Activated naive CD8-positive, alpha-beta T cell treated with anti-CD3 and anti-CD28 coated beads, Interleukin-2, amount 10 ng/mL, durations not matched to agents 7 days and 5 days (primary cell): ENCODE measurements around the gene BET1L. TPM values are rescaled to one million over a fixed set of nuclear protein-coding genes. Genes with fewer than 3 reads are reported as not detected.

Experiments
- ATAC-seq: fragments of 150-1000 bp; cut with Tn5 transposase; one replicate; pipeline ENCODE4 v1.10.0; 2021; ENCODE audit warnings: low read depth, moderate library complexity
- POLR2A ChIA-PET: fragments of 350-600 bp; sonication (Branson Sonifier 250); formaldehyde crosslinking; loops from one replicate; lab custom pipeline; 2021; ENCODE audit warnings: antibody characterized with exemption; lab: Charles Lee
- DNase-seq: peaks from one replicate; pipeline ENCODE4 v3.0.0; 2021
- H3K27ac Mint-ChIP-seq: one replicate; pipeline ENCODE4 v1.8.0; 2022; ENCODE audit warnings: mild to moderate bottlenecking, mixed read lengths
- H3K27me3 Mint-ChIP-seq: one replicate; pipeline ENCODE4 v1.8.0; 2022; ENCODE audit warnings: mild to moderate bottlenecking, moderate library complexity, mixed read lengths
- H3K36me3 Mint-ChIP-seq: one replicate; pipeline ENCODE4 v1.8.0; 2021; ENCODE audit warnings: mild to moderate bottlenecking, mixed read lengths
- H3K4me1 Mint-ChIP-seq: one replicate; pipeline ENCODE4 v1.8.0; 2021; ENCODE audit warnings: mixed read lengths
- H3K4me3 Mint-ChIP-seq: one replicate; pipeline ENCODE4 v1.8.0; 2022; ENCODE audit warnings: mild to moderate bottlenecking, moderate library complexity, mixed read lengths
- H3K9me3 Mint-ChIP-seq: one replicate; pipeline ENCODE4 v1.8.0; 2021; ENCODE audit warnings: mixed read lengths
- total RNA-seq, 2 experiments: library from RNA; stranded (reverse); gene quantifications; one replicate each; pipeline ENCODE4 v1.2.3, GENCODE V29; 2021

Gene BET1L
- total RNA-seq, 2 experiments from 2014 or later, result 56.9 to 61.9 TPM

DNA sequence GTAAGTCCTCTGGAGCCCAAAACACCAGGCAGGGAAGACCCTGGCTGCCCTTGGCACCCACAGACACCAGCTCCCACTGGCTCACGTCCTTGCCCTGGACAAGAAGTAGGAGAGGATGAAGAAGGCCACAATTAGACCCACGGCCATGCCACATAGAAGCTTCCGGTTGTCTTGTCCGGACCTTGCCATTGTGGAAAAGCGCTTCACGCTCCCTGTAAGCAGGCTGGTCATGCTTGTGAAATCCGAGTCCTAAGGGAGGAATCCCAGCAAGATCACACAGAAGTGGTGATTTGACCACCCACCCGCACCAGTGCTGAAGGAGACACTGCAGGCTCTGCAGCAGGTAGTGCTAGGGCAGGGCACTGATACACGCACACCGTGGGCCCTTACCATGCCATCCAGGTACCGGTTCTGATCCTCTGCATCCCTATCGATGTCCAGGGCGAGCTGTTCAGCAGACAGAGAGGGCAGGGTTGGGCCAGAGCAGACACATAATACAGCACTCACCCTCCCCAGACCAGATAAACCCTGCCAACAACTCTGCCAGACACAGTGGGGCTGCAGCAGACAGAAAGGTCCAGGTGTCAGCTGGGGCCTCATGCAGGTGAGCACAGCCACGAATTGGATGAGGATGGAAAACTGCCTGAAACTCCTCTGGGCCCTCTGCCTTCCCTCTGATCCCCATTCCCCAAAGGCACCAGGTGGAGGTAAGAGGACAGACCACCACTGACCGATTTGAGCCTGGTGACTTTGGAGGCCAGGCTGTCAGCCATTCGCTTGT is 1.8 kb downstream of the BET1L start:
- H3K27ac Mint-ChIP-seq, result no peak overlapping the region
- H3K27me3 Mint-ChIP-seq, result no peaks in the 10 kb centered on the region
- POLR2A ChIA-PET, result interaction anchor here (1.1 to 4.4 kb wide), 4 partner anchors 8 to 83 kb away, joined by 3 to 43 read pairs (median 17); partner anchors contain the start of gene PGGHG
- ATAC-seq (no peak), DNase-seq (no peak)
- H3K4me1 Mint-ChIP-seq, result peaks cover 40% of the 10 kb centered on the region
- no peaks in the 10 kb centered on the region for H3K9me3 Mint-ChIP-seq
- peak overlapping the region; percentile 89 for H3K4me3 Mint-ChIP-seq
- H3K36me3 Mint-ChIP-seq, result peaks cover 11% of the 10 kb centered on the region

DNA sequence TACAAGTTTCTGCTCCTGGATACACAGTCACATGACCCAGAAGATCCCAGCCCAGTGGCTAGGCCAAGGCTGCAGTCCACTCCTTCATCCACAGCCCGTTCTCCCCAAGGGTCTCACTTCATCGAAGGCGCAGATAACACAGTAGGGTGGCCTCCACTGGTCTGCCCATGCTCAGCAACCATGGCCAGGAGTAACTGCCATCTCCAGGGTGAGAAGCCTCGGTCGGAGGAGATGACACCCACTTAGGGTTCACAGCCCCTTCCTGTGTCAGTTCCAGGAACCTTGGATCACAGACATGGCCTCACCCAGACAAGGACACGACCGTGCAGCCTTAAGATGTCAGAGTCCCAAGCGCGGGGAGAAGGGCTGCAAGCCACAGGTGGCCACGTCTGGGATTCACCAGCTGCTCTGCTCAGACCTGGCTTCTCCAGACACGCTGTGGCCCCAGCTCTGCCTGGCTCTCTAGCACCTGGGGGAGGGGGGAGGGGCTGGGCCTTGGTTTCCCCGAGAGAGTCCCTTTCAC is 2.6 kb downstream of the BET1L start:
- Mint-ChIP-seq H3K36me3 (peaks cover 11% of the 10 kb centered on the region), H3K27me3 (no peaks in the 10 kb centered on the region), H3K4me1 (peaks cover 33% of the 10 kb centered on the region), H3K27ac (no peak overlapping the region), H3K4me3 (no peak overlapping the region), H3K9me3 (no peaks in the 10 kb centered on the region)
- ATAC-seq, result no peak
- no peak for DNase-seq
- POLR2A ChIA-PET, result interaction anchor here (1.1 kb wide), 1 partner anchor 46 kb away, joined by 3 read pairs; no protein-coding TSS in a partner anchor

DNA sequence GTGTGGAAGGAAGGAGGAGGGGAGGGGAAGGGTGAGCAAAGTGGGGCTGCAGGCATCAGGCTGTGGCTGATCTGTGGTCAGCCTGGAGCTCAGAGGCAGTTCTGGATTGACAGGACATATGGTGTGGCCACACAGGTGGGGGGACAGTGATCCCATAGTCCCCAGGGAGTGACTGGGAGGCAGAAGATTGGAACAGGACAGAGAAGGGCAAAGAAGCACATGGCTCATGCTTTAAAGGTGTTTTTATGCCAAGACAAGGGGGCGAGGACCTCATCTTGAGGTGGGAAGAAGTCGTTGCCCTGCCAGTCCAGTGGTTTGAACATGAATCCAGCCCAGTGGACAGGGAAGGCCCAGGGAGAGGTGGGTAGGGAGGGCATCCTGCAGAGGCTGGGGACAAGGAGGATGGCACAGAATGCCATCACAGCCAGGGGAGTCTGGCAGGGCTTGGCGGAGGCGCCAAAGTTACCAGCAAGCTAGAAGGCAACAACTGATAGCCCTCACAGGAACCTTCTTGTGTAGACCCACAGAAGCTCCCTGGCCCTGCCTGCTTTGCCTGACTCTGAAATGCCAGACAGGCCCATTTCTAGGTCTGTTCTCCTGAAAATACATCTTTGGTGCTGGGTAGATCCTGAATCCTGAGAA is 3.1 kb downstream of the BET1L start:
- Mint-ChIP-seq H3K36me3 (peaks cover 11% of the 10 kb centered on the region), H3K4me1 (peaks cover 31% of the 10 kb centered on the region), H3K27me3 (no peaks in the 10 kb centered on the region), H3K27ac (peak overlapping the region; percentile 82), H3K4me3 (no peak overlapping the region), H3K9me3 (no peaks in the 10 kb centered on the region)
- POLR2A ChIA-PET, result no interaction called here
- DNase-seq (no peak), ATAC-seq (no peak)

DNA sequence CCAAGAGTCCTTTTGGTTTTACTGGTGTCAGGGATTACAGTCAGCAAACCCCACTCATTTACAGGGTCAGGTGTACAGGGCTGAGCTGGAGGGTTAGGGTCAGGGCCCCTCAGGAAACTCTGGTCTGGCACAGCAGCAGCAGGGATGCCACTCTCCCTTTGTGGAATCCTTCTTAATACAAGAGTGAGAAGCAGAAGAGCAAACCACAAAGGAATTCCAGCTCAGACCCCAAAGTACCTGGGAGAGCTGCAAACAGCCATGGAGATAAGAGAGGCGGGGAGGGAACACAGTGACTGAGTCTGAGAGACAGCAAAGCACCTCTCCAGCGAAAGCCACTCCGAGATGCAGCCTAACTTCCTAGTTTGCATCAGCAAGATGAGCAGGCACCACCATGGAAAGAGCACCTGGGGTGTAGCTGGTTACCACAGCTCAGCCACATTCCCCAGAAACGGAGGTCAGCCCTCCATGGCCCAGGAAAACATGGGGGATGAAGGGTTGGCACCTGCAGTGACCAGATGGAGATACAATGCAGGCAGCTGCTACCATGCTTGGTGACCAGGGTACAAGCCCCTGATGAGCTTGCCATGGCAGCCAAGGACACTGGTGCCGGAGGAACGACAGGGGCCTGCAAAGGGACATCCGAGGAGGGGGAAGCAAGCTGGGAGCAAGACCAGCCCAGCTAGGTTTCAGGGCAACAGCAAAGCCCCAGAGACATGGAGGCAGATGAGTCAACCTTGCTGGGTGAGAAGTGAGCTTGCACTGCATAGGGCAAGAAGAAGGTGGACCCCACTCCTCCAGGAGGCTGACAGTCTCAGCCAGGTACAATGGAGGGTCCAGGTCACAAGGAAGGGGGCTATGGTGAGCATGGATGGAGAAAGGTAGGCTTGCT is 3.9 kb downstream of the BET1L start:
- H3K27ac Mint-ChIP-seq, result peak overlapping the region; percentile 82
- DNase-seq (no peak), ATAC-seq (no peak)
- peaks cover 31% of the 10 kb centered on the region for H3K4me1 Mint-ChIP-seq
- no peaks in the 10 kb centered on the region for H3K9me3 Mint-ChIP-seq
- POLR2A ChIA-PET, result interaction anchor here (1.0 kb wide), 1 partner anchor 80 kb away, joined by 4 read pairs; no protein-coding TSS in a partner anchor
- no peaks in the 10 kb centered on the region for H3K27me3 Mint-ChIP-seq
- peaks cover 11% of the 10 kb centered on the region for H3K36me3 Mint-ChIP-seq
- H3K4me3 Mint-ChIP-seq, result no peak overlapping the region

DNA sequence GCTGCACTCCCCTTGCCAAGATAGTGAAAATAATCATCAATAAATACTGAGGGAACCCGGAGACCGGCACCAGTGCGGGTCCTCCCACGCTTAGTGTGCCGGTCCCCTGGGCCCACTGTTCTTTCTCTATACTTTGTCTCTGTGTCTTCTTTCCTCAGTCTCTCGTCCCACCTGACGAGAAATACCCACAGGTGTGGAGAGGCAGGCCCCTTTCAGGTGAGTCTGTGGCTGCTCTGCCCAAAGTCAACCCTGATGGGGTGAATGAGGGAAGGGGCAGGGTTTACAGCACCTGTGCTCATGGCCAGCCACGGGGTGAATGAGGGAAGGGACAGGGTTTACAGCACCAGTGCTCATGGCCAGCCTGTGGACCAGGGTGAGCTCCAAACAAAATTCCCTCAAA is 4.7 kb downstream of the BET1L start:
- H3K27ac Mint-ChIP-seq, result peak overlapping the region; percentile 82
- H3K9me3 Mint-ChIP-seq, result no peaks in the 10 kb centered on the region
- POLR2A ChIA-PET, result interaction anchor here (1.0 kb wide), 1 partner anchor 81 kb away, joined by 4 read pairs; no protein-coding TSS in a partner anchor
- H3K27me3 Mint-ChIP-seq, result no peaks in the 10 kb centered on the region
- DNase-seq (no peak), ATAC-seq (no peak)
- peaks cover 11% of the 10 kb centered on the region for H3K36me3 Mint-ChIP-seq
- H3K4me1 Mint-ChIP-seq, result peaks cover 31% of the 10 kb centered on the region
- peak overlapping the region; percentile 67 for H3K4me3 Mint-ChIP-seq

DNA sequence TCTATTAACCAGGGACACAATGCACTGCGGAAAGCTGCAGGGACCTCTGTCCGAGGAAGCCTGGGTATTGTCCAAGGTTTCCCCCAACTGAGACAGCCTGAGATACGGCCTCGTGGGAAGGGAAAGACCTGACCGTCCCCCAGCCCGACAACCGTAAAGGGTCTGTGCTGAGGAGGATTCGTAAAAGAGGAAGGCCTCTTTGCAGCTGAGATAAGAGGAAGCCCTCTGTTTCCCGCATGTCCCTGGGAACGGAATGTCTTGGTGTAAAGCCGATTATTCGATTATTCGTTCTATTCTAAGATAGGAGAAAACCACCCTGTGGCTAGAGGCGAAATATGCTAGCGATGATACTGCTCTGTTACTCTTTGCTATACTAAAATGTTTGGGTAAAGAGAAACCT is 5.2 kb downstream of the BET1L start:
- Mint-ChIP-seq H3K4me1 (peaks cover 31% of the 10 kb centered on the region), H3K36me3 (peaks cover 11% of the 10 kb centered on the region), H3K27ac (peak overlapping the region; percentile 82), H3K27me3 (no peaks in the 10 kb centered on the region), H3K4me3 (peak overlapping the region; percentile 67), H3K9me3 (no peaks in the 10 kb centered on the region)
- ATAC-seq (no peak), DNase-seq (no peak)
- POLR2A ChIA-PET, result no interaction called here

DNA sequence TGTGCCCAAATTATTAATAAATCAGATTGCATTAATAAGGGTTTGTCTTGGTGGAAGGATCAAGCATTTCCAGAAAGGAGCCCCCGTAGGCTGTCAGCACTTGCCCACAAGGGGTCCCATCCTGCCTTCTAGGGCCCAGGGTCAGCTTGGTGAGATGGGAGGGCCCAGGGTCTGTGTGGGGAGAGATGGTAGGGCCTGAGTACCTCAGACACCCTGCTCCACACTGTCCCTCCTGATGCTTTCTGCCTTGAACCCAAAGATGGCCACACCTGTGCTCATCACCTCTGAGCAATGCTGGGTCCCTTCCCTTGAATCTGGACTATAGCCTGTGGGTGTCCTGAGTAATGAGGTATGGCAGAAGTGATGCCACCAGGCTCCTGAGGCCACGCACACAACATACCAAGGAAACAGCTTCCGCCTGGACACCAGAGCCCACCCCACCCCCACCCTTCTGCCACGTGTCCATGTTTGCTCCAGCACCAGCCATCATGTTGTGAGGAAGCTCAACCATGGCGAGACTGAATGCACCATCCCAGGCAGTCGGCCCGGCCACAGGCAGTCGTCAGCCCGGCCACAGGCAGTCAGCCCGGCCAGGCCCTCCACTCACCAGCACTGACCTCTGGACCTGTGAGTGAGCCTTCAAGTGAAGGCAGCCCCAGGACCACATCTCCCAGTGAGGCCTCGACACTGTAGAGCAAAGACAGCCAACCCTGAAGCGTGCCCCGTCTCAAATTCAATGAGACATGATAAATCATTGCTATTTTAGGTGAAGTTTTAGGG is 6.8 kb downstream of the BET1L start:
- H3K27me3 Mint-ChIP-seq, result no peaks in the 10 kb centered on the region
- H3K9me3 Mint-ChIP-seq, result no peaks in the 10 kb centered on the region
- peaks cover 22% of the 10 kb centered on the region for H3K4me1 Mint-ChIP-seq
- H3K36me3 Mint-ChIP-seq, result peaks cover 8% of the 10 kb centered on the region
- H3K27ac Mint-ChIP-seq, result peak overlapping the region; percentile 52
- no peak for DNase-seq
- no peak for ATAC-seq
- no peak overlapping the region for H3K4me3 Mint-ChIP-seq
- POLR2A ChIA-PET, result no interaction called here

DNA sequence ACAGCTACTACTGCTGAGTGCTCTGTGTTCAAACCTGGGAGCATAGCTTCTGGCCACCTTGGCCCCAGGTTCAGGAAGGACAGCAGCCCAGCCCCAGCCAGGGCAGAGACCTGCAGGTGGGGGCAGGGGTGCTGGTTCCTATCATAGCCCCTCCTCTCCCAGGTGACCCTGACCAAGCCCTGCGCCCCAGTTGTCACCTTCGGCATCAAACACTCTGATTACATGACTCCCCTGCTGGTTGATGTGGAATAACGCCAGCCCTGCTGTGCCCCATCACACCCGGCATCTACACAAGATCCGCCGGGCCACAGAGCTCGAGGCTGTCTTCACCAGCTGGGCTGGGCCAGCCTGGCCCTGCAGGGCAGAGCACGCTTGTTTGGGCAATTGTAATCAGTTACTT is 7.4 kb downstream of the BET1L start:
- H3K4me1 Mint-ChIP-seq, result peaks cover 22% of the 10 kb centered on the region
- H3K9me3 Mint-ChIP-seq, result no peaks in the 10 kb centered on the region
- peaks cover 8% of the 10 kb centered on the region for H3K36me3 Mint-ChIP-seq
- H3K27ac Mint-ChIP-seq, result no peak overlapping the region
- no peak overlapping the region for H3K4me3 Mint-ChIP-seq
- H3K27me3 Mint-ChIP-seq, result no peaks in the 10 kb centered on the region
- no peak for ATAC-seq
- DNase-seq, result peak; percentile 25
- POLR2A ChIA-PET, result no interaction called here

DNA sequence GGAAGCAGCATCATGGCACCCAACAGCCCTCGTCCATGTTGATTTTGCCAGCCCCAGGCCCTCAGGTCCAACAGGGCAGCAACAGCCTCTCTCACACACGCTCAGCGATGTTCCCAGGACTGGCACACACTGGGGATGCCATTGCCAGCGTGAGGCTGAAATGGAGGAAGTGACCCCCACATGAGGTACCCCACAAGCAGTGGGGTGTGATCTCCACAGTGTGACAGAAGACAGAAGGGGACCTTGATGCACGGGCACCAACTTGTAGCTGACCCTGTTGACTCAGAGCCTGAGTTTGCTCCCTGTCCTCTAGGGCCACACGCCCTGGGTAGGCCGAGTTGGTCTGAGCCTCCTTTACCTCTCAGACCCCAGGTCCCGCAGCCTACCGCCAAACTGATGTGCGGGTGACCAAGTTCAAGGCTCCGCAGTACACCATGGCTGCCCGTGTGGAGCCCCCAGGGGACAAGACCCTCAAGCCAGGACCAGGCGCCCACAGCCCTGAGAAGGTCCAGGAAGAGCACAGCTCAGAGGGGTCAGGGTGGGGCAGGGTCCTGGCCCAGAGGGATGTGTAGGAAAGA is 8.1 kb downstream of the BET1L start:
- POLR2A ChIA-PET, result no interaction called here
- H3K9me3 Mint-ChIP-seq, result no peaks in the 10 kb centered on the region
- ATAC-seq, result no peak
- H3K36me3 Mint-ChIP-seq, result peaks cover 7% of the 10 kb centered on the region
- H3K27me3 Mint-ChIP-seq, result no peaks in the 10 kb centered on the region
- no peak overlapping the region for H3K4me3 Mint-ChIP-seq
- H3K27ac Mint-ChIP-seq, result no peak overlapping the region
- DNase-seq, result no peak
- peaks cover 22% of the 10 kb centered on the region for H3K4me1 Mint-ChIP-seq

DNA sequence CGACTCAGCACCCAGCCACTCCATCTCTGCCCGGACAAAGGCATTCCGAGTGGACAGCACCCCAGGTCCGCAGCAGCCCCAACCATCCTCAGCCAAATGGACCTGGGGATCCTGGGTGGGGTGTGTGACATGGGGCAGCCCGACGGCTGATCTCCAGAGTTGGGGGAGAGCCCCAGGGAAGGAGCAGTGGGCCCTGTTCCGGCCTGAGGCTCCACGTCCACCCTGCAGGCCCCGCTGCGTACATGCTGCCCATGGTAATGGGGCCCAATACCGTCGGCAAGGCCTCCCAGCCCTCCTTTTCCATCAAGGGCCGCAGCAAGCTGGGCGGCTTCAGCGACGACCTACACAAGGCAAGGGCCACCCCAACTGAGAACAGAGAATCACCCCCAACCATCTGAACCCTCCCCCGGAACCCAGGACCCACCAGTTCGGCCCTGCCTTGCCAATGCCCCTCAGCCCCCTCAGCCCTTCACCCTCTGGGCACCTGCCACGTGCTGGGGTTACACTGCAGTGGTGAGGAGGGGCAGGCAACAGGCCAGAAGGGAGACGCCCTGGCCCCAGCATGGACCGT is 8.9 kb downstream of the BET1L start:
- Mint-ChIP-seq H3K9me3 (no peaks in the 10 kb centered on the region), H3K27me3 (no peaks in the 10 kb centered on the region), H3K36me3 (peaks cover 5% of the 10 kb centered on the region), H3K4me1 (peaks cover 16% of the 10 kb centered on the region), H3K4me3 (no peak overlapping the region), H3K27ac (no peak overlapping the region)
- DNase-seq (peak; percentile 28), ATAC-seq (no peak)
- POLR2A ChIA-PET, result interaction anchor here (1.9 kb wide), 1 partner anchor 8 kb away, joined by 10 read pairs; the partner anchor contains the start of genes BET1L and RIC8A

DNA sequence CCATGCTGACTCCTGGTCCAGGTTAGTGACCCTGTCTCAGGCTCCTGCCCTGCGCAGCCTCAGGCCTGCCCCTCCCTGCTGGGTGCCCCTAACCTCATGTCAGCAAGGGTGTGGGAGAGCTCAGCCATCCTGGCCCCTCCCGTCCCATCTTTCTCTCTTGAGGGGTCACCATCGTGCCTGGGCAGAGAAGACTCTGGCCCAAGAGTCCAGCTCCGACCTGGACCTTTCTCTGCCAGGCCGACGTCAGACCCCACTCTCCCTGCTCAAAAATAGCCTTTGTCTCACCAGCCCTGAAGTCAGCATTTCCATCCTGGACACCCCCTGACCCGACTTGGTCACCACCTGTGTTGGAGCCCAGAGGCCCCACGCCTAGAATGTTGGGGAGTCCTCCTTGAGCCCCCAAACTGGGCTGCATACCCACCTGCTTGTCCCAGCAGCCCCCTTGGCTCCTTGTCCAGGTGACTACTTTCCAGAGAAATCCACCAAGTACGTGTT is 9.4 kb downstream of the BET1L start:
- no peak overlapping the region for H3K4me3 Mint-ChIP-seq
- H3K9me3 Mint-ChIP-seq, result no peaks in the 10 kb centered on the region
- H3K27ac Mint-ChIP-seq, result no peak overlapping the region
- POLR2A ChIA-PET, result interaction anchor here (1.9 kb wide), 1 partner anchor 9 kb away, joined by 10 read pairs; the partner anchor contains the start of genes BET1L and RIC8A
- H3K36me3 Mint-ChIP-seq, result peaks cover 2% of the 10 kb centered on the region
- ATAC-seq, result no peak
- H3K4me1 Mint-ChIP-seq, result peaks cover 12% of the 10 kb centered on the region
- no peaks in the 10 kb centered on the region for H3K27me3 Mint-ChIP-seq
- no peak for DNase-seq
